Astrocyte of the spinal cord (primary cell): ENCODE results near the gene AGRP.

ENCODE experiments used
- DNase-seq: peaks from one replicate; pipeline ENCODE4 v3.0.0; 2011; ENCODE audit warnings: low read depth, low spot score
- H3K4me3 ChIP-seq: 2 replicates; pipeline ENCODE4 v1.5.1; 2011; ENCODE audit warnings: low read depth, mild to moderate bottlenecking, low read length, moderate library complexity
- in situ Hi-C: cut with HindIII; loops from 2 replicates; pipeline ENCODE4 v1.10.0; 2017; ENCODE audit warnings: low sequenced_read_pairs
- TF ChIP-seq, protein P1 (sequence below): IDR thresholded peaks from 2 replicates; pipeline ENCODE4 v1.5.1; 2012; ENCODE audit warnings: low read depth, mild to moderate bottlenecking, low read length, inconsistent platforms

Gene AGRP

DNA sequence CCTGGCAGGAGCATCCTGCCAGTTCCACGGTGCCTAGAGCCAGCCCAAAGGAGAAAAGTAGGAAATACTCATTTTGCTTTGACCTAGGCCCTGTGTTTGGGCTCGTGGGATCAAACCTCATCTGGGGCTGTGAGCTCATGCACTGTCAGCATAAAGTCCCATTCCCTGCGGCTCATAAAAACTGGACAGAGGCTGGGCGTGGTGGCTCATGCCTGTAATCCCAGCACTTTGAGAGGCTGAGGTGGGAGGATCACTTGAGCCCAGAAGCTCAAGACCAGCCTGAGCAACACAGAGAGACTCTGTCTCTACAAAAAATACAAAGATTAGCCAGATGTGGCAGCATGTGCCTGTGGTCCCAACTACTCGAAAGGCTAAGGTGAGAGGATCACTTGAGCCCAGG lies 20.3 kb downstream of the AGRP start:
- H3K4me3 ChIP-seq: no peak overlapping the region
- no peak for DNase-seq
- TF ChIP-seq, protein P1, sequence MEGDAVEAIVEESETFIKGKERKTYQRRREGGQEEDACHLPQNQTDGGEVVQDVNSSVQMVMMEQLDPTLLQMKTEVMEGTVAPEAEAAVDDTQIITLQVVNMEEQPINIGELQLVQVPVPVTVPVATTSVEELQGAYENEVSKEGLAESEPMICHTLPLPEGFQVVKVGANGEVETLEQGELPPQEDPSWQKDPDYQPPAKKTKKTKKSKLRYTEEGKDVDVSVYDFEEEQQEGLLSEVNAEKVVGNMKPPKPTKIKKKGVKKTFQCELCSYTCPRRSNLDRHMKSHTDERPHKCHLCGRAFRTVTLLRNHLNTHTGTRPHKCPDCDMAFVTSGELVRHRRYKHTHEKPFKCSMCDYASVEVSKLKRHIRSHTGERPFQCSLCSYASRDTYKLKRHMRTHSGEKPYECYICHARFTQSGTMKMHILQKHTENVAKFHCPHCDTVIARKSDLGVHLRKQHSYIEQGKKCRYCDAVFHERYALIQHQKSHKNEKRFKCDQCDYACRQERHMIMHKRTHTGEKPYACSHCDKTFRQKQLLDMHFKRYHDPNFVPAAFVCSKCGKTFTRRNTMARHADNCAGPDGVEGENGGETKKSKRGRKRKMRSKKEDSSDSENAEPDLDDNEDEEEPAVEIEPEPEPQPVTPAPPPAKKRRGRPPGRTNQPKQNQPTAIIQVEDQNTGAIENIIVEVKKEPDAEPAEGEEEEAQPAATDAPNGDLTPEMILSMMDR: no peak
- in situ Hi-C loops: no loop called here

DNA sequence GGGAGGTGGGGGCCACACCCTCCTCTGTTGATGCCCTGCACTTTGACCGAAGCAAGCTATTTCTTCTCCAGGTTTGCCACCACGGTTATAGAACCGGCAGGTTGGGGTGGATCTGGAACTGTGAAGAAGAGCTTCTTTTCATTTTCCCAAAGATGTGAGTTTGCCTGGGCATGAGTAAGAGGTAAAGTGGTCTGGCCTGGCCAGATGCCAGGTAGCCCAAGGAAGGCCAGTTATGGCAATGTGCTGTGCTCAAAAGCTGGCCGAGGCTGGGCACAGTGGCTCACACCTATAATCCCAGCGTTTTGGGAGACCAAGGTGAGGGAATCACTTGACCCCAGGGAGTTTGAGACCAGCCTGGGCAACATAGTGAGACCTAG lies 21.1 kb downstream of the AGRP start:
- H3K4me3 ChIP-seq: no peak overlapping the region
- in situ Hi-C loops: no loop called here
- TF ChIP-seq, protein P1: no peak
- no peak for DNase-seq

DNA sequence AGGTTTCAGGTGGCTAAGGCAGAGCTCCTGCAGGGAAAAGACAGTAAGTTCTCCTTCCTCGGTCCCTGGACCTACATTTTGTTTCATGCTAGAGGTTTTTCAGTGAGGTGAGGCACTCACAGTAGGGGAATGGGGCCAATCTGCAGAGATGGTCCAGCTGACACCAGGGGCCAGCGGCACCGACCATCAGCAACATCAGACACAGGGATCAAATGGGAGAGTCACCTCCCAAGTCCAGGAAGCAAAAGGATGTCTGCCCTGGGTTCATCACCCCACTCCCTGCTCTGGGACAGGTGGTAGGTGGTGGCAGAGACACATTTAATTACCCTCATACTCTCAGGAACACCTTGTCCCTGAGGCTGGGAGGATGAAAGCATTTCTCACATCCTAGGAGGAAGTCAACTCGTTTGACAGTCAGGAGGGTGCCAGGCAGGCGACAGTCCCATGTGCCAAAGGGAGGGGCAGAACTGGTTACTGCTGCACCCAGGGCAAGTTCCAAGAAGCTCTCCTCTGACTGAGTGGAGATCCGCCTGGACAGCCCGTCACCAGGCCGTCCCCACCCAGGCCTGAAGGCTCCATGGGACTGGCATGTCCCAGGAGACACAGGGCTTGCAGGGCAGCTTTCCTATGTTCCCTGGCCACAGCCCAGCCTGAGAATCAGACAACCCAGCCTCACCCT lies 21.6 kb downstream of the AGRP start:
- no peak overlapping the region for H3K4me3 ChIP-seq
- no peak for DNase-seq
- in situ Hi-C loops: no loop called here
- TF ChIP-seq, protein P1: no peak

DNA sequence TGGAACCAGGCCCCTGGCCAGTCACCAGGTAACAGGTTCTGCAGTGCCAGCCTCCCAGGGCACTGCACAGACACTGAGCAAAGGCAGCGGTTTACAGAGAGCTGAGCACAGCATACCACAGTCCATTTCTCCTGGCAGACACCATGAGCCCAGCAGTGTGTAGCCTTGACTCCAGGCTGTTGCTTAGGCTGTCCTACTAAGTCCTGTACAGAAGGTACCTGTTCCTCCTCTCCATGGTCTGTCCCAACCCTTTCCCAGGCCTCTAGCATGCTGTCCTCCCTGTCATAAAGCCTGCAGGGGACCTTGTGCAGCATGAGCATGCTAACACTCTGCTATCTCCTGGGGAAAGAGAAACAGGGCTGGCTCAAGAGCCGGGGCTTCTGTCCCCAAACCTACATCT lies 22.4 kb downstream of the AGRP start:
- in situ Hi-C loops: no loop called here
- no peak overlapping the region for H3K4me3 ChIP-seq
- DNase-seq: no peak
- TF ChIP-seq, protein P1: no peak

DNA sequence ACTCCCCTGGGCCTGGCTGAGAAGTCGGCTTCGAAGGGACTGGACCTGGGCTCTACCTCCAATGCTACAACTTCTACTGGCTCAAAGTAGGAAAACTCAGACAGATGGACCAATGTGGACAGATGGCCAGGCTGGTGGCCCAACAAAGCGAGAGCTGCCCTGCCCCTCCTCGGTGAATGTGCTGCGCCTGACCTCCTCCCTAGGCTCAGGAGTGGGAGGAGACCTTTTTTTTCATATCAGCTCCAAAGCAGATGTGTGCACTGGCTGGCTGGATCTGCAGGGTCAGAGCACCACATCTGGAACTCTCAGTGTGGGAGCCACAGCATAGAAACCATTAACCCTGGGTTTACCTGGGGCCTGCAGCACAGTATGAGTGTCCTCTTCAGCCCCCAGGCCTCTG lies 23.2 kb downstream of the AGRP start:
- in situ Hi-C loops: no loop called here
- H3K4me3 ChIP-seq: no peak overlapping the region
- TF ChIP-seq, protein P1: no peak
- no peak for DNase-seq

DNA sequence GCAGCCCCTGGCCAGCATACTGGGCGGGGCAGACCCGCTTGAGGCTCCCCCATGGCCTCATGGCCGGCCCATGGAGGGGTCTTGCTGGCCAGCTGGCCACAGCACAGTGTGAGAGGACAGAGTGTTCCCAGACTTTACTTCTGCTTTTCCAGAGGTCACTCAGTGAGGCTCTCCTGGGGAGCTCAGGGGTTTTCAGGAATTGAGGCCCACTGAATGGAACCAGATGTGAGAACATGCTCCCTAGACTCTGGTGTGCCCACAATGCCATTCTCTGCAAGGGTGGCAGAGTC lies 23.5 kb downstream of the AGRP start:
- TF ChIP-seq, protein P1: no peak
- no peak overlapping the region for H3K4me3 ChIP-seq
- DNase-seq: no peak
- in situ Hi-C loops: no loop called here
